Upper lobe of left lung (tissue), 4 donors: ENCODE results near the gene KCNJ6.

Experiments used
- EP300 ChIP-seq, 4 donors: sonication (generic); formaldehyde crosslinking; IDR thresholded peaks; one replicate each; pipeline ENCODE4 v1.5.1; 2017; ENCODE audit warnings: antibody characterized with exemption in 4 of 4, control low read depth in 2 of 4
- POLR2A ChIP-seq, 4 donors: fragments of 450-650 bp; IDR thresholded peaks; one replicate each; pipeline ENCODE4 v1.5.1; 2016 to 2017; ENCODE audit warnings: antibody characterized with exemption in 4 of 4, mild to moderate bottlenecking in 2 of 4
- POLR2AphosphoS5 ChIP-seq, 2 donors: sonication (generic); formaldehyde crosslinking; IDR thresholded peaks; one replicate each; pipeline ENCODE4 v1.5.1; 2017; ENCODE audit warnings: antibody characterized with exemption in 2 of 2
- TF ChIP-seq, protein P1 (sequence below), 6 experiments: fragments of 450-650 bp in 4 of 6; fragments of 200-600 bp in 2 of 6; sonication (generic) in 2 of 6; IDR thresholded peaks; one replicate each; pipeline ENCODE4 v1.5.1; 2016 to 2019; ENCODE audit warnings: antibody characterized with exemption in 6 of 6

DNA sequence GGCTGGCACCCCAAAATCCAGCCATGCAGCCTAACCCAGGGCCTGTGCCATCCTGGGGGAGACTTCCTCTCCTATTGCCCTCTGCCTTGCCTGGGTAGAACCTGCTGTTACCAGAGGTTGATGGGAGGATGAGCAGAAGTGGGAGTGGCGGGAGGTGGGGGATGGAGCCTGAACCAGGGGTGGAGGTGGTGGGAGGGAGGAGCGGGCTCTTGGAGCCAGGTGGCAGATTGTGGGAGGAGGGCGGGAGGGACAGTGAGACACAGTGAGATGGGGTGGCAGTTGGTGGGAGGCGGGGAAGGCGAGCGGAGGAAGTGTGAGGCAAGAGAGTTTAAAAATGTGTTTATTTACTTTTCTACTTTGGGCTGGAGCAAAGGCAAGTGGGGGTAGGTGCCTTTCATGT lies 87.3 kb downstream of the KCNJ6 start:
- TF ChIP-seq, protein P1, sequence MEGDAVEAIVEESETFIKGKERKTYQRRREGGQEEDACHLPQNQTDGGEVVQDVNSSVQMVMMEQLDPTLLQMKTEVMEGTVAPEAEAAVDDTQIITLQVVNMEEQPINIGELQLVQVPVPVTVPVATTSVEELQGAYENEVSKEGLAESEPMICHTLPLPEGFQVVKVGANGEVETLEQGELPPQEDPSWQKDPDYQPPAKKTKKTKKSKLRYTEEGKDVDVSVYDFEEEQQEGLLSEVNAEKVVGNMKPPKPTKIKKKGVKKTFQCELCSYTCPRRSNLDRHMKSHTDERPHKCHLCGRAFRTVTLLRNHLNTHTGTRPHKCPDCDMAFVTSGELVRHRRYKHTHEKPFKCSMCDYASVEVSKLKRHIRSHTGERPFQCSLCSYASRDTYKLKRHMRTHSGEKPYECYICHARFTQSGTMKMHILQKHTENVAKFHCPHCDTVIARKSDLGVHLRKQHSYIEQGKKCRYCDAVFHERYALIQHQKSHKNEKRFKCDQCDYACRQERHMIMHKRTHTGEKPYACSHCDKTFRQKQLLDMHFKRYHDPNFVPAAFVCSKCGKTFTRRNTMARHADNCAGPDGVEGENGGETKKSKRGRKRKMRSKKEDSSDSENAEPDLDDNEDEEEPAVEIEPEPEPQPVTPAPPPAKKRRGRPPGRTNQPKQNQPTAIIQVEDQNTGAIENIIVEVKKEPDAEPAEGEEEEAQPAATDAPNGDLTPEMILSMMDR (IDR thresholded peaks at IDR 0.05), result no peak
- TF ChIP-seq POLR2A (IDR thresholded peaks at IDR 0.05) (no peak), EP300 (IDR thresholded peaks at IDR 0.05) (no peak), POLR2AphosphoS5 (IDR thresholded peaks at IDR 0.05) (no peak)
